ENCODE measurements around the gene ATRN. TPM values are rescaled to one million over a fixed set of nuclear protein-coding genes. Genes with fewer than 3 reads are reported as not detected.
"Not testable (repeated sequence)": the region's sequence is repeated elsewhere in the genome, so short reads cannot be mapped to it uniquely, and the experiment has no call there.

ATRN gene
- total and polyA plus RNA-seq, 4 donors = 8.4 to 104 (median 46.0) TPM

DNA sequence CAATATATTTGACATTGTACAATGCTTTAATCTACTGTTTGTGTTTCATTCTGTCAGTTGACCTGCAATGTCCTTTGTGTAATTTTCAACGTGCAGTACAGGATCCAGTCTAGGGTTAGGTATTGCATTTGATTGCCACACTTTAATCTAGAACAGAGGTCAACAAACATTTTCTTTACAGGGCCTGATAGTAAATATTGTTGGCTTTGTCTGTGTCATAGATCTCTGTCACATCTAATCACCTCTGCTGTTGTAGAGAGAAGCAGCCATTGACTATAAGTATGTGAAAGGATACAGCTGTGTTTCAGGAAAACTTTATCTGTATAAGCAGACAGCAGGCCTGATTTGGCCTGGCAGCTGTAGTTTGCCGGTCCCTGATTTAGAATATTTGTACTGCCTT is 39.3 kb downstream of the ATRN start:
- Histone ChIP-seq H3K4me1 (ENCODE audit: control insufficient read depth in 4 of 4, insufficient read depth in 4 of 4, low read length in 3 of 4) (peaks cover 5 to 30% (median 15%) of the 10 kb centered on the region in 4 donors), H3K27me3 (ENCODE audit: control insufficient read depth in 4 of 4, insufficient read depth in 4 of 4, low read length in 3 of 4) (no peaks in the 10 kb centered on the region), H3K9ac (ENCODE audit: low read depth in 1 of 2, low read length in 2 of 2) (peak overlapping the region in 1 of 2 donors; percentile 79), H3K36me3 (ENCODE audit: control insufficient read depth in 4 of 4, insufficient read depth in 3 of 4, low read depth in 1 of 4, low read length in 3 of 4) (no peaks in the 10 kb centered on the region), H3K27ac (ENCODE audit: low read depth in 1 of 2, low read length in 2 of 2) (peak overlapping the region; percentile 54 to 71), H3K4me3 (ENCODE audit: low read depth in 1 of 3, low read length in 3 of 3) (no peak overlapping the region), H3K9me3 (ENCODE audit: control insufficient read depth in 4 of 4, low read length in 3 of 4) (no peaks in the 10 kb centered on the region)
- WGBS = 16% methylated on average over 2 of the region's 2 CpGs
- TF ChIP-seq HNF4A (conservative IDR thresholded peaks at IDR 0.05) (peak; percentile 72 to 80), SP1 (IDR thresholded peaks at IDR 0.05) (peak; percentile 84), NR2F2 (IDR thresholded peaks at IDR 0.05) (peak; percentile 11), YY1 (IDR thresholded peaks at IDR 0.05) (peak; percentile 77), ZBTB33 (IDR thresholded peaks at IDR 0.05) (peak; percentile 67), TAF1 (conservative IDR thresholded peaks at IDR 0.05) (no peak), FOXA1 (IDR thresholded peaks at IDR 0.05) (peak; percentile 36), RXRA (IDR thresholded peaks at IDR 0.05) (peak; percentile 96), FOXA2 (IDR thresholded peaks at IDR 0.05) (peak; percentile 77), HNF4G (IDR thresholded peaks at IDR 0.05) (no peak), JUND (IDR thresholded peaks at IDR 0.05) (peak in 1 of 2 donors; percentile 57), GABPA (IDR thresholded peaks at IDR 0.05 in 1 of 2, conservative IDR thresholded peaks at IDR 0.05 in 1 of 2) (no peak), EGR1 (IDR thresholded peaks at IDR 0.05; ENCODE audit: low read depth in 2 of 2) (no peak), RAD21 (IDR thresholded peaks at IDR 0.05) (peak; percentile 35 to 45), REST (IDR thresholded peaks at IDR 0.05) (no peak)
- TF ChIP-seq, protein P1, sequence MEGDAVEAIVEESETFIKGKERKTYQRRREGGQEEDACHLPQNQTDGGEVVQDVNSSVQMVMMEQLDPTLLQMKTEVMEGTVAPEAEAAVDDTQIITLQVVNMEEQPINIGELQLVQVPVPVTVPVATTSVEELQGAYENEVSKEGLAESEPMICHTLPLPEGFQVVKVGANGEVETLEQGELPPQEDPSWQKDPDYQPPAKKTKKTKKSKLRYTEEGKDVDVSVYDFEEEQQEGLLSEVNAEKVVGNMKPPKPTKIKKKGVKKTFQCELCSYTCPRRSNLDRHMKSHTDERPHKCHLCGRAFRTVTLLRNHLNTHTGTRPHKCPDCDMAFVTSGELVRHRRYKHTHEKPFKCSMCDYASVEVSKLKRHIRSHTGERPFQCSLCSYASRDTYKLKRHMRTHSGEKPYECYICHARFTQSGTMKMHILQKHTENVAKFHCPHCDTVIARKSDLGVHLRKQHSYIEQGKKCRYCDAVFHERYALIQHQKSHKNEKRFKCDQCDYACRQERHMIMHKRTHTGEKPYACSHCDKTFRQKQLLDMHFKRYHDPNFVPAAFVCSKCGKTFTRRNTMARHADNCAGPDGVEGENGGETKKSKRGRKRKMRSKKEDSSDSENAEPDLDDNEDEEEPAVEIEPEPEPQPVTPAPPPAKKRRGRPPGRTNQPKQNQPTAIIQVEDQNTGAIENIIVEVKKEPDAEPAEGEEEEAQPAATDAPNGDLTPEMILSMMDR (IDR thresholded peaks at IDR 0.05; ENCODE audit: low read depth, low read length, missing input control) = no peak
- TF ChIP-seq, protein P2, sequence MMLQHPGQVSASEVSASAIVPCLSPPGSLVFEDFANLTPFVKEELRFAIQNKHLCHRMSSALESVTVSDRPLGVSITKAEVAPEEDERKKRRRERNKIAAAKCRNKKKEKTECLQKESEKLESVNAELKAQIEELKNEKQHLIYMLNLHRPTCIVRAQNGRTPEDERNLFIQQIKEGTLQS (IDR thresholded peaks at IDR 0.05) = no peak
- TF ChIP-seq, protein P3, sequence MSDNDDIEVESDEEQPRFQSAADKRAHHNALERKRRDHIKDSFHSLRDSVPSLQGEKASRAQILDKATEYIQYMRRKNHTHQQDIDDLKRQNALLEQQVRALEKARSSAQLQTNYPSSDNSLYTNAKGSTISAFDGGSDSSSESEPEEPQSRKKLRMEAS (IDR thresholded peaks at IDR 0.05) = peak; percentile 27
- no peak for DNase-seq (ENCODE audit: low spot score)

GRCh38 chr20:3512239-3512638 is 41.4 kb downstream of the ATRN start:
- peaks cover 5 to 39% (median 20%) of the 10 kb centered on the region in 4 donors for H3K4me1 ChIP-seq (ENCODE audit: control insufficient read depth in 4 of 4, insufficient read depth in 4 of 4, low read length in 3 of 4)
- H3K4me3 ChIP-seq (ENCODE audit: low read depth in 1 of 3, low read length in 3 of 3); DNase-seq (ENCODE audit: low spot score); H3K9ac ChIP-seq (ENCODE audit: low read depth in 1 of 2, low read length in 2 of 2); H3K27me3 ChIP-seq (ENCODE audit: control insufficient read depth in 4 of 4, insufficient read depth in 4 of 4, low read length in 3 of 4); H3K27ac ChIP-seq (ENCODE audit: low read depth in 1 of 2, low read length in 2 of 2); H3K36me3 ChIP-seq (ENCODE audit: control insufficient read depth in 4 of 4, insufficient read depth in 3 of 4, low read depth in 1 of 4, low read length in 3 of 4); H3K9me3 ChIP-seq (ENCODE audit: control insufficient read depth in 4 of 4, low read length in 3 of 4): not testable (repeated sequence)
- WGBS = 87% methylated on average over 3 of the region's 3 CpGs

All from liver (tissue), 9 donors.